NCI-H2107 treated with DMSO at 0.1 percent for 48 hours (cell line): ENCODE measurements around the gene CAMP.
"Not testable (repeated sequence)": the region's sequence is repeated elsewhere in the genome, so short reads cannot be mapped to it uniquely, and the experiment has no call there.

Source experiments
- DNase-seq: peaks from one replicate; lab custom pipeline; 2025; ENCODE audit not compliant: unreplicated experiment; lab: John Stamatoyannopoulos, UW

Gene CAMP

DNA sequence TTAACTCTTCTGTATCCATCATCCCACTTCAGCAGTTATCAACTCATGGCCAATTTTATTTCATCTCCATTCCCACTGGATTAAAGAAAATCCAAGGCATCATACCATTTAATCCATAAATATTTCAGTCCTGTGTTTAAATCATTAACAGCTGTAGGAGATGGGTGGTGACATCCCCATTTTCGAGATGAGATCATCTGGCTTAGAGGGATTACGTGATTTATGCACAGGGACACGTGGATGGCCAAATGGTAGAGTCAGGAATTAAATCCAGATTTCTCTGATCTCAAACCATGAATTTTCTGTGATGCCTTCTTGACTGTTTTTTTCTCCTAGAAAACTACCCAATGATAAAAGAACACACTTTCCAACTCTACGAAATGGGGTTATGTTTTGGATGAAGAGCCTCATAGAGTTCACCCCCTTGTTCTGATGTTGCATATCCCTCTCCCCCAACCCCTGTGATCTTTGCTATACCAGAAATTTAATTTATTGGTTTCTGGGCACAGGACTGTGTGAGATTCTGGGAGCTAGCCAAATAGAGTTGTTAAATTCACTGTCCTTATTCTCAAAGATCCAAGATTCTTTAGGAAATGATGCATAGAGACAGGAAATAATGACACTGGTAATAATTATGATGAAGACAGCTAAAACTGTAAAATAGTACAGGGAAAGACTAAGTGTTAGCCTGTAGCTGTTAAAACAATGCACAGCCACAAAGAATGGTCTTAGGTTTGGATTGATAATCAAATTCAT, 25.0 kb downstream of the CAMP start:
- DNase-seq, result no peak

DNA sequence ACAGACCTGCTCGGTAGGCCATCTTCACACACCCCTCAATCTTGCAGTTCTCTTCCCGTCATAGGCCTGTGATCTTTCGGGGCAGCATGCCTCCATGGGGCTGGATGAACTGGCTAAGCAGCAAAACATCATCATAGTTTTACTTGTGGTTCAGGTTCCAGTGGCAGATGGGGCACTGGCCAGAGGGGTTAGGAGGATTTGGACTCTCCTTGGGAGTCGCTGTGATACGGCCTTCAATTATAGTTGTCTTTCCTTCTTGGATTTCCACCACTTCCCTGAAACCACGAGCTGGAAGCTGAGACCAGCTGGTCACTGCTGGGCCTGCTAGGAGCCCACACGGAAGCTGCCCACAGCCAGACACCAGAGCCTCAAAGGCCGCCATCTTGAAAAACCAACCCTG, 33.3 kb downstream of the CAMP start:
- no peak for DNase-seq

DNA sequence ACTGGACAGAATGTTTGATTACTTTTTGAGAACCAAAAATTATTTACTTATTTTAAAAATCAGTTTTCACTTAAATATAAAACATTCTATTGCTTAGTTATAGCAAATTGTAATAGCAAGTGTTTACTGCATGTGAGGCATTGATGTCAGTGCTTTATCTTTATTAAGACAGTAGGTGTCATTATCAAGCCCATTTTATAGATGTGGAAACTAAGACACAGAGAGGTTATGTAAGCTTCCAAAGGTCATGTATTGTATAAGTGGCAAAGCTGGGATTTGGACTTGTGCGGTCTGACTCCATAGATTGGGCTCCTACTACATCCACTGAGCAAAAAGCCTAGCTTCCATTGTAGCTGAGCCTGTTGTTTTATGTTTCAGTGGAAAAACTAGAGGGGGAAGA, 35.2 kb downstream of the CAMP start:
- no peak for DNase-seq

DNA sequence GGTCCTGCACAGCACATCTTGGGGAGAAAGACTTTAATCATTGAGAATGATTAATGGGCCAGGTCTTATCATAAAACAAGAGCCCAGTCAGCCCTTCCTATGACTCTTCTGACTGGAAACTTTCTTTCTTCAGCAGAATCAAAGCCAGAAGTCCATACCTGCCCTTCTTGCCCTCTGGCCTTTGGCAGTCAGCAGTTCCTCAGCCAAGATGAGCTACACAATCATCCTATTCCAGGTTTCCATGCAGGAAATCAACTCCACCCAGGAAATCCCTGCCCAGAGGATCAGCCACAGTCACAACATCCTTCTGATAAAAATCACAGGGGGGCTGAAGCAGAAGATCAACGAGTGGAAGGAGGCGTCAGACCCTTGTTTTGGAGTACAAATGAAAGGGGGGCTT, 44.5 kb downstream of the CAMP start:
- no peak for DNase-seq

DNA sequence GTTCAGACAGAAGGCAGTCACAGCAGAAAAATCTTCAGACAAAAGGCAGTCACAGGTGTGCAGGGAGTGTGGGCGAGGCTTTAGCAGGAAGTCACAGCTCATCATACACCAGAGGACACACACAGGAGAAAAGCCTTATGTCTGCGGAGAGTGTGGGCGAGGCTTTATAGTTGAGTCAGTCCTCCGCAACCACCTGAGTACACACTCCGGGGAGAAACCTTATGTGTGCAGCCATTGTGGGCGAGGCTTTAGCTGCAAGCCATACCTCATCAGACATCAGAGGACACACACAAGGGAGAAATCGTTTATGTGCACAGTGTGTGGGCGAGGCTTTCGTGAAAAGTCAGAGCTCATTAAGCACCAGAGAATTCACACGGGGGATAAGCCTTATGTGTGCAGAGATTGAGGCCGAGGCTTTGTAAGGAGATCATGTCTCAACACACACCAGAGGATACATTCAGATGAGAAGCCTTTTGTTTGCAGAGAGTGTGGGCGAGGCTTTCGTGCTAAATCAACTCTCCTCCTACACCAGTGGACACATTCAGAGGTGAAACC, 45.2 kb downstream of the CAMP start:
- DNase-seq, result peak; percentile 35

DNA sequence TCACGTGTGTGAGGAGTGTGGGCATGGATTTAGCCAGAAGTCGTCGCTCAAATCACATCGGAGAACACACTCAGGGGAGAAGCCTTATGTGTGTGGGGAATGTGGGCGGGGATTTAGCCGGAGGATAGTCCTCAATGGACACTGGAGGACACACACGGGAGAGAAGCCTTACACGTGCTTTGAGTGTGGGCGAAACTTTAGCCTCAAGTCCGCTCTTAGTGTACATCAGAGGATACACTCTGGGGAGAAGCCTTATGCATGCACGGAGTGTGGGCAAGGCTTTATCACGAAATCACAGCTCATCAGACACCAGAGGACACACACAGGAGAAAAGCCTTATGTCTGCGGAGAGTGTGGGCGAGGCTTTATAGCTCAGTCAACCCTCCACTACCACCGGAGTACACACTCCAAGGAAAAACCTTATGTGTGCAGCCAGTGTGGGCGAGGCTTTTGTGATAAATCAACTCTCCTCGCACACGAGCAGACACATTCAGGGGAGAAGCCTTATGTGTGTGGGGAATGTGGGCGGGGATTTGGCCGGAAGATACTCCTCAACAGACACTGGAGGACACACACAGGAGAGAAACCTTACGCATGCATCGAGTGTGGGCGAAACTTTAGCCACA, 45.8 kb downstream of the CAMP start:
- DNase-seq, result no peak

DNA sequence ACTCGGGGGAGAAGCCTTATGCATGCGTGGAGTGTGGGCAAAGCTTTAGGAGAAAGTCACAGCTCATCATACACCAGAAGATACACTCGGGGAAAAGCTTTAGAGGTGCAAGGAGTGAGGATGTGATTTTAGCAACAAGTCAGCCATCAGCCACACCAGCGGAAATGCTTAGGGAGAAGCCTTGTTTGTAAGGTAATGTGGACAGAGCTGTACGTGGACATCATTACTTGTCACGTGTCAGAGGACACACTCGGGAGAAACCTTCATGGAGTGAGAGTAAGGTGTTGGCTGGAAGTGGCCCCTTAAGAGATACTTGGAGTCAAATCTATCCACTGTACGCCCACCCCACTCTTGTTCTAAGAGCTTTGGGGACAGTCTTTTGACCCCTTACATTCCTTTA, 46.3 kb downstream of the CAMP start:
- no peak for DNase-seq

DNA sequence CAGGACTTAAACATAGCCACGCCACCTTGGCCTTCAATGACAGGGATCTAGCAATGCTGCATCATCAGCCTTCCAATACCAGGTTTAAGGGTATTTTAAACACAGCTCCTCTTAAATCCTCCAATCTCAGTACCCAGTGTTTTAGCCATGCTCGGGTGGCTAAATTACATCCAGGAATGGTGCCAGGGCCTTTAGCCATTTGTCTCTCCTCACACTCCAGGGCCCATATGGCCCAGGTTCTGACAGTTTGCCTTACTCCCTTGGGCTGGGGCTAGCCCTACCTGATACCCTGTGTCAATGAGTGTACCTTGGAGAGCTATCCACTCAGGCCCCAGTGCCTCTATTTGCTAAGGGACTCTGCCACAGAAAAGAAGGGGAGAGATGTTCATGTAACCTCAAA, 47.0 kb downstream of the CAMP start:
- DNase-seq, result no peak

DNA sequence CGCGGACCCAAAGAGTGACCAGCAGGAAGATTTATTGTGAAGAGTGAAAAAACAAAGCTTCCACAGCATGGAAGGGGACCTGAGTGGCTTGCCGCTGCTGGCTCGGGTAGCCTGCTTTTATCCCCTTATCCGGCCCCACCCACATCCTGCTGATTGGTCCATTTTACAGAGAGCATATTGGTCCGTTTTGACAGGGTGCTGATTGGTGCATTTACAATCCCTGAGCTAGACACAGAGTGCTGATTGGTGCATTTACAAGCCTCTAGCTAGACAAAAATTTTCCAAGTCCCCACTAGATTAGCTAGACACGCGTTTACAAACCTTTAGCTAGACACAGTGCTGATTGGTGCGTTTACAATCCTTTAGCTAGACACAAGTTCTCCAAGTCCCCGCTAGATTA, 47.9 kb downstream of the CAMP start:
- not testable (repeated sequence) for DNase-seq

DNA sequence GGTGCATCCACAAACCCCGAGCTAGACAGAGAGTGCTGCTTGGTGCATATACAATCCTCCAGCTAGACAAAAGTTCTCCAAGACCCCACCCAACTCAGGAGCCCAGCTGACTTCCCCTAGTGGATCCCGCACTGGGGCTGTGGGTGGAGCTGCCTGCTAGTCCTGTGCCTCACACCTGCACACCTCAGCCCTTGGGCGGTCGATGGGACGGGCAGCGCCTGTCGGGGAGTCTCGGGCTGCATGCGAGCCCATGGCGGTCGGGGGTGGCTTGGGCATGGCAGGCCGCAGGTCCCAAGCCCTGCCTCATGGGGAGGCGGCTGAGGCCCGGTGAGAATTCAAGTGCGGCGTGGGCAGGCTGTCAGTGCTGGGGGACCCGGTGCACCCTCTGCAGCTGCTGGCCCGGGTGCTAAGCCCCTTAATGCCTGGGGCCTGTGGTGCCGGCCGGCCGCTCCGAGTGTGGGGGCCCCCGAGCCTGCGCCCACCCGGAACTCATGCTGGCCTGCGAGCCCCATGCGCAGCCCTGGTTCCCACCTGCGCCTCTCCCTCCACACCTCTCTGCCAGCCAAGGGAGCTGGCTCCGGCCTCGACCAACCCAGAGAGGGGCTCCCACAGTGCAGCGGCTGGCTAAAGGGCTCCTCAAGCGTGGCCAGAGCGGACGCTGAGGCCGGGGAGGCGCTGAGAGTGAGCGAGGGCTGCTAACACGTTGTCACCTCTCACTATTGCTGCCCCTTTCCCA, 48.6 kb downstream of the CAMP start:
- no peak for DNase-seq

DNA sequence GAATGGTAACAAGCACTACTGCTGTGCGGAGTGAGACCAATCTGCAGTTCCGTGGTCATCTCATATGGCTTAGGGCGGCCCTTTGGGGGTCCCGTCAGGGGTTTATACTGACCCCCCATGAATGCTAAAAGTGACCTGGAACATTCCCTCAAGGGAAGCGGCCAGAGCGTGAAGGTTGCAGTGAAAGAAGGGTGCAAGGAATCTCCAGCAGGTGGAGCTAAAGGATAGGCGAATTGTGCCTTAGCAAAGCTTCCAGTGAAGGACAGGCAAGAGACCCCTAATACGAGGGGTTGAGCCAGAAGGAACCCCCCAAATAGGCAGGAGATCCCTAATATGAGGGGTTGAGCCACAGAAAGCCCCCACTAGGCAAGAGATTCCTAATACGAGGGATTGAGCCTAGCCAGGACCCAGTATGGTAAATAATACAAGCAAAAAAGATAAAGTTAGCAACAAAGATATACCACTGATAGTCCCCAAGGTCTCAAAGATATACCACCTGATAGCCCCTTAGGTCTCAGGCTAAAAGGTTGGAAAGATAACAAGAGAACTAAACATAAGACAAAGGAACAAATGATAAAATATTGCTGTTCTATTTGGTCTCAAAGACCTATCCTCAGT, 50.4 kb downstream of the CAMP start:
- DNase-seq, result peak; percentile 45

DNA sequence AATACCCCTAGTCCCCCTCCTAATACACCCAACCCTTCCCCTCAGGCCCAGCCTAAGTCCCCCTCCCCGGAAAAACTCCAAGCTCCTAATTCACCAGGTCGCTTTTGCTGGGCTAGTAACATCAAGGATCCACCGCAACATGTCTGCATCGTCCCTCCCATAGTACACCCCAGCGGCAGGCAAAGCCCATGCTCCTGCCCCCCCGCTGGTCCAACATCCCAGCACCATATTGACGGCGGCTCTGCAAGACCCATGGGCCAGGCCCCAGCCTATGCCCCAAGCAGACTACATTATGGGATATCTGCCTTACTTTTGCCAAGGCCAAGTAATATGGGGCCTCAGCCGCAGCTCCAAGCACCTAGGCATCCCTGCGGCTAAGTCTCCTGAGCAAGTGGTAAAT, 51.2 kb downstream of the CAMP start:
- DNase-seq, result no peak
